NCI-H2196 treated with DMSO at 0.1 percent for 48 hours (cell line): ENCODE results near the gene ATRNL1.

Experiments
- DNase-seq: peaks from one replicate; lab custom pipeline; 2025; ENCODE audit not compliant: unreplicated experiment; lab: John Stamatoyannopoulos, UW

Gene ATRNL1

GRCh38 chr10:115879372-115880089, 786.4 kb downstream of the ATRNL1 start:
- DNase-seq: no peak

- no peak for DNase-seq
Observed at GRCh38 chr10:115882021-115882420, 788.9 kb downstream of the ATRNL1 start.

- no peak for DNase-seq
Observed at GRCh38 chr10:115883372-115883771, 790.2 kb downstream of the ATRNL1 start.

GRCh38 chr10:115884331-115884730, 791.2 kb downstream of the ATRNL1 start:
- no peak for DNase-seq

GRCh38 chr10:115895166-115895565, 802.0 kb downstream of the ATRNL1 start:
- no peak for DNase-seq

GRCh38 chr10:115898242-115898641, 805.1 kb downstream of the ATRNL1 start:
- no peak for DNase-seq

GRCh38 chr10:115902596-115902995, 809.4 kb downstream of the ATRNL1 start:
- no peak for DNase-seq

- no peak for DNase-seq
Observed at GRCh38 chr10:115903207-115903606, 810.0 kb downstream of the ATRNL1 start.

- DNase-seq: no peak
Observed at GRCh38 chr10:115903845-115904244, 810.7 kb downstream of the ATRNL1 start.

GRCh38 chr10:115909037-115909436, 815.9 kb downstream of the ATRNL1 start:
- DNase-seq: no peak

GRCh38 chr10:115909962-115910731, 817.0 kb downstream of the ATRNL1 start:
- no peak for DNase-seq

- DNase-seq: no peak
Observed at GRCh38 chr10:115914475-115914874, 821.3 kb downstream of the ATRNL1 start.

GRCh38 chr10:115915429-115915828, 822.3 kb downstream of the ATRNL1 start:
- DNase-seq: no peak

- no peak for DNase-seq
Observed at GRCh38 chr10:115918812-115919211, 825.6 kb downstream of the ATRNL1 start.

- DNase-seq: no peak
Observed at GRCh38 chr10:115921795-115922194, 828.6 kb downstream of the ATRNL1 start.

- DNase-seq: no peak
Observed at GRCh38 chr10:115931309-115931708, 838.1 kb downstream of the ATRNL1 start.

- no peak for DNase-seq
Observed at GRCh38 chr10:115932099-115932498, 838.9 kb downstream of the ATRNL1 start.

GRCh38 chr10:115933098-115933497, 839.9 kb downstream of the ATRNL1 start:
- DNase-seq: no peak

- DNase-seq: no peak
Observed at GRCh38 chr10:115935731-115936130, 842.6 kb downstream of the ATRNL1 start.

- no peak for DNase-seq
Observed at GRCh38 chr10:115936926-115937767, 844.0 kb downstream of the ATRNL1 start.

GRCh38 chr10:115937768-115938056, 844.5 kb downstream of the ATRNL1 start:
- no peak for DNase-seq
